Ishikawa (cell line): ENCODE results near the gene DEAF1.

Experiments
- CEBPB ChIP-seq: IDR thresholded peaks from 2 replicates; pipeline ENCODE4 v1.6.1; 2012
- CREB1 ChIP-seq: IDR thresholded peaks from 2 replicates; pipeline ENCODE4 v1.6.1; 2012; ENCODE audit warnings: low read depth
- FOXM1 ChIP-seq: IDR thresholded peaks from 2 replicates; pipeline ENCODE4 v1.6.1; 2012; ENCODE audit warnings: low read depth, borderline replicate concordance
- TAF1 ChIP-seq: IDR thresholded peaks from 2 replicates; pipeline ENCODE4 v1.6.1; 2012; ENCODE audit warnings: low read depth, mild to moderate bottlenecking
- TEAD4 ChIP-seq: IDR thresholded peaks from 2 replicates; pipeline ENCODE4 v1.6.1; 2012
- YY1 ChIP-seq: IDR thresholded peaks from 2 replicates; pipeline ENCODE4 v1.6.1; 2012; ENCODE audit warnings: low read depth
- TF ChIP-seq, protein P1 (sequence below): IDR thresholded peaks from 2 replicates; pipeline ENCODE4 v1.6.1; 2012; ENCODE audit warnings: low read depth, mild to moderate bottlenecking
- TF ChIP-seq, protein P2 (sequence below): IDR thresholded peaks from 2 replicates; pipeline ENCODE4 v1.6.1; 2012

DNA sequence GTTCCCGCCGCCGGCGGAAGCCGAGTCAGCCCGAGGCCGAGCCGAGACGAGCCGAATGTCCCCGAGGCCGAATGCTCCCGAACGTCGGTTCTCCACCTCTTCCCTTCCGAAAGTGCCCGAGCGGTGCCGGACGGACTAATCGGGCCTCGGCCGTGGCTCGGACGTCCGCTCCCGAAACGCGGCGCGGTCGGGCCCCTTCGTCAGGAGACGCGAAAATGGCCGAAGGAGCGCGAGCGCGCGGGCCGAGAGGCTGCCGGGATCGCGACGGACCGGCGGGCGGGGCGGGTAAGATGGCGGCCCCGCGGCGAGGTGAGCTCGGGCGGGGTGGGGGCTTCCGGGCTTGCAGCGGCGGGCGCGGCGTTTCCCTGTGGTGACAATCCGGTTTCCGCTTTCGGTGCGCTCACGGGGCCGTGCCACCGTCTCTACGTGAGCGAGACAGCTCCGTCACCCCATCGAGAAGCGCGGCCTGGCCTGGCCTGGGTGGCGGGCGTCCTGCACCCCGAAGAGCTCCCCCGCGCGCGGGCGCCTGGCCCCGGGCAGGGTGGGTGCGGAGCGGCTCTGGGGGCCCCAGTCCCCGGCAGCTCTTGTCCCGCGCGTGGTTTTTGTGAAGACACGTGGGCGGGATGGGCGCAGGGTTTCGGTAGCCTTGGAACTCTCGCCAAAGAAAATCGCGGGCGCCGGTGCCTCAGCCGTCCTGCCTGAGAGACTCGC lies 671 bp upstream of the DEAF1 start, which contains the start of gene TMEM80:
- no peak; the same call in 1 of the 2 replicates for TF ChIP-seq TEAD4
- TF ChIP-seq, protein P1, sequence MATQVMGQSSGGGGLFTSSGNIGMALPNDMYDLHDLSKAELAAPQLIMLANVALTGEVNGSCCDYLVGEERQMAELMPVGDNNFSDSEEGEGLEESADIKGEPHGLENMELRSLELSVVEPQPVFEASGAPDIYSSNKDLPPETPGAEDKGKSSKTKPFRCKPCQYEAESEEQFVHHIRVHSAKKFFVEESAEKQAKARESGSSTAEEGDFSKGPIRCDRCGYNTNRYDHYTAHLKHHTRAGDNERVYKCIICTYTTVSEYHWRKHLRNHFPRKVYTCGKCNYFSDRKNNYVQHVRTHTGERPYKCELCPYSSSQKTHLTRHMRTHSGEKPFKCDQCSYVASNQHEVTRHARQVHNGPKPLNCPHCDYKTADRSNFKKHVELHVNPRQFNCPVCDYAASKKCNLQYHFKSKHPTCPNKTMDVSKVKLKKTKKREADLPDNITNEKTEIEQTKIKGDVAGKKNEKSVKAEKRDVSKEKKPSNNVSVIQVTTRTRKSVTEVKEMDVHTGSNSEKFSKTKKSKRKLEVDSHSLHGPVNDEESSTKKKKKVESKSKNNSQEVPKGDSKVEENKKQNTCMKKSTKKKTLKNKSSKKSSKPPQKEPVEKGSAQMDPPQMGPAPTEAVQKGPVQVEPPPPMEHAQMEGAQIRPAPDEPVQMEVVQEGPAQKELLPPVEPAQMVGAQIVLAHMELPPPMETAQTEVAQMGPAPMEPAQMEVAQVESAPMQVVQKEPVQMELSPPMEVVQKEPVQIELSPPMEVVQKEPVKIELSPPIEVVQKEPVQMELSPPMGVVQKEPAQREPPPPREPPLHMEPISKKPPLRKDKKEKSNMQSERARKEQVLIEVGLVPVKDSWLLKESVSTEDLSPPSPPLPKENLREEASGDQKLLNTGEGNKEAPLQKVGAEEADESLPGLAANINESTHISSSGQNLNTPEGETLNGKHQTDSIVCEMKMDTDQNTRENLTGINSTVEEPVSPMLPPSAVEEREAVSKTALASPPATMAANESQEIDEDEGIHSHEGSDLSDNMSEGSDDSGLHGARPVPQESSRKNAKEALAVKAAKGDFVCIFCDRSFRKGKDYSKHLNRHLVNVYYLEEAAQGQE: 0 out of 2 replicates have a peak, but pooled peaks have one; percentile 14
- no peak for TF ChIP-seq CREB1
- no peak for TF ChIP-seq CEBPB
- TF ChIP-seq TAF1: peak; percentile 95
- TF ChIP-seq YY1: peak; percentile 94
- TF ChIP-seq FOXM1: no peak
- TF ChIP-seq, protein P2, sequence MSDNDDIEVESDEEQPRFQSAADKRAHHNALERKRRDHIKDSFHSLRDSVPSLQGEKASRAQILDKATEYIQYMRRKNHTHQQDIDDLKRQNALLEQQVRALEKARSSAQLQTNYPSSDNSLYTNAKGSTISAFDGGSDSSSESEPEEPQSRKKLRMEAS: peak; percentile 73
